HL-60 (cell line): ENCODE data around the gene CNTN5.

Source experiments
- DNase-seq, 2 experiments: peaks; one replicate each; pipeline ENCODE4 v3.0.0-alpha.2; 2010 to 2020; ENCODE audit warnings: low read depth in 1 of 2, low spot score in 1 of 2
- H3K27ac ChIP-seq: fragments of 250-450 bp; sonication (Bioruptor Pico); replicated peaks from 2 replicates; pipeline ENCODE4 v1.5.1; 2020; ENCODE audit warnings: mild to moderate bottlenecking, moderate library complexity
- H3K27me3 ChIP-seq: fragments of 250-450 bp; sonication (Bioruptor Pico); 2 replicates; pipeline ENCODE4 v1.5.1; 2021; ENCODE audit warnings: mild to moderate bottlenecking, moderate library complexity; ENCODE audit not compliant: insufficient read depth, poor library complexity, severe bottlenecking
- H3K4me3 ChIP-seq: replicated peaks from 2 replicates; pipeline ENCODE4 v1.5.1; 2011; ENCODE audit warnings: mild to moderate bottlenecking, control low read depth, low read length; ENCODE audit not compliant: insufficient read depth
- CTCF ChIP-seq: IDR thresholded peaks from one replicate; pipeline ENCODE4 v1.5.1; 2011; ENCODE audit warnings: low read length, control low read depth, inconsistent platforms; ENCODE audit not compliant: insufficient read depth
- GABPA ChIP-seq: IDR thresholded peaks from 2 replicates; pipeline ENCODE4 v1.6.1; 2012; ENCODE audit warnings: low read depth
- POLR2AphosphoS5 ChIP-seq: IDR thresholded peaks from 2 replicates; pipeline ENCODE4 v1.6.1; 2012; ENCODE audit warnings: low read depth
- SPI1 ChIP-seq: IDR thresholded peaks from 2 replicates; pipeline ENCODE4 v1.6.1; 2012; ENCODE audit warnings: low read depth, mild to moderate bottlenecking, borderline replicate concordance
- TF ChIP-seq, protein P1 (sequence below): IDR thresholded peaks from 2 replicates; pipeline ENCODE4 v1.6.1; 2012; ENCODE audit warnings: low read depth; ENCODE audit not compliant: insufficient replicate concordance

Gene CNTN5

DNA sequence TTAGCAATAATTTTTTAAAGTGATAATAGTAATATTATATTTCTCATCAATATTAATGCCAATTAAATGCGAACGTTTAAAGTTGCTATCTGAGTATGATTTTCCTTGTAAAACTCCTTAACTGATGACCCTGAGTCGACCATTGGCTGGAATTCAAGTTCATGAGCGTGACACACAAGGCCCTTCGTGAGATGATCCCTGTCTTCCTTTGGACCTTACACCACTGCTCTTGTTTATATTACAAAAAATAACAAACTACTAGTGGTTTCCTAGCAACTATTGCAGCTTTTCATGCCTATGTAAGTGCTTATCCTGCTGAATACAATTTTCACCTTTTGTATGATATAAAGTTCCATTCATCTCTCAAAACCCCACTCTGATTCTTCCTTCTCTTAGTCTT is 752.9 kb downstream of the CNTN5 start:
- no peaks in the 10 kb centered on the region for H3K27me3 ChIP-seq
- H3K27ac ChIP-seq, result no peak overlapping the region
- no peak overlapping the region for H3K4me3 ChIP-seq
- TF ChIP-seq POLR2AphosphoS5, result no peak
- TF ChIP-seq, protein P1, sequence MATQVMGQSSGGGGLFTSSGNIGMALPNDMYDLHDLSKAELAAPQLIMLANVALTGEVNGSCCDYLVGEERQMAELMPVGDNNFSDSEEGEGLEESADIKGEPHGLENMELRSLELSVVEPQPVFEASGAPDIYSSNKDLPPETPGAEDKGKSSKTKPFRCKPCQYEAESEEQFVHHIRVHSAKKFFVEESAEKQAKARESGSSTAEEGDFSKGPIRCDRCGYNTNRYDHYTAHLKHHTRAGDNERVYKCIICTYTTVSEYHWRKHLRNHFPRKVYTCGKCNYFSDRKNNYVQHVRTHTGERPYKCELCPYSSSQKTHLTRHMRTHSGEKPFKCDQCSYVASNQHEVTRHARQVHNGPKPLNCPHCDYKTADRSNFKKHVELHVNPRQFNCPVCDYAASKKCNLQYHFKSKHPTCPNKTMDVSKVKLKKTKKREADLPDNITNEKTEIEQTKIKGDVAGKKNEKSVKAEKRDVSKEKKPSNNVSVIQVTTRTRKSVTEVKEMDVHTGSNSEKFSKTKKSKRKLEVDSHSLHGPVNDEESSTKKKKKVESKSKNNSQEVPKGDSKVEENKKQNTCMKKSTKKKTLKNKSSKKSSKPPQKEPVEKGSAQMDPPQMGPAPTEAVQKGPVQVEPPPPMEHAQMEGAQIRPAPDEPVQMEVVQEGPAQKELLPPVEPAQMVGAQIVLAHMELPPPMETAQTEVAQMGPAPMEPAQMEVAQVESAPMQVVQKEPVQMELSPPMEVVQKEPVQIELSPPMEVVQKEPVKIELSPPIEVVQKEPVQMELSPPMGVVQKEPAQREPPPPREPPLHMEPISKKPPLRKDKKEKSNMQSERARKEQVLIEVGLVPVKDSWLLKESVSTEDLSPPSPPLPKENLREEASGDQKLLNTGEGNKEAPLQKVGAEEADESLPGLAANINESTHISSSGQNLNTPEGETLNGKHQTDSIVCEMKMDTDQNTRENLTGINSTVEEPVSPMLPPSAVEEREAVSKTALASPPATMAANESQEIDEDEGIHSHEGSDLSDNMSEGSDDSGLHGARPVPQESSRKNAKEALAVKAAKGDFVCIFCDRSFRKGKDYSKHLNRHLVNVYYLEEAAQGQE, result no peak
- no peak for DNase-seq

- DNase-seq, result peak; percentile 9 to 36
- TF ChIP-seq CTCF (no peak), POLR2AphosphoS5 (no peak)
- no peaks in the 10 kb centered on the region for H3K27me3 ChIP-seq
Observed at GRCh38 chr11:99781074-99781473, 760.3 kb downstream of the CNTN5 start.

DNA sequence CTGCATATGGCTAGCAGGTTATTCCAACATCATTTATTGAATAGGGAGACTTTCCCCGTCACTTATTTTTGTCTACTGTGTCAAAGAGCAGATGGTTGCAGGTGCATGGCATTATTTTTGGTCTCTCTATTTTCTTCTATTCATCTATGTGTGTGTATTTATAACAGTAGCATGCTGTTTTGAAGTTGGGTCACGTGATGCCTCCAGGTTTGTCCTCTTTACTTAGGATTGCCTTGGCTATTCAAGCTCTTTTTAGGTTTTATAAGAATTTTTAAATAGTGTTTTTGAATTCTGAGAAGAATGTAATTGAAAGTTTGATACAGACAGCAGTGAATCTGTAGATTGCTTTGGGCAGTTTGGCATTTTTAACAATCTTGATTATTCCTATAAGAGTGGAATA is 770.6 kb downstream of the CNTN5 start:
- no peak for TF ChIP-seq GABPA
- TF ChIP-seq CTCF, result no peak
- TF ChIP-seq, protein P1, result no peak
- no peak for TF ChIP-seq SPI1
- no peak for TF ChIP-seq POLR2AphosphoS5
- no peak for DNase-seq

More at GRCh38 chr11:99781074-99781473, 760.3 kb downstream of the CNTN5 start:
- Histone ChIP-seq H3K4me3 (no peak overlapping the region), H3K27ac (no peak overlapping the region)

DNA sequence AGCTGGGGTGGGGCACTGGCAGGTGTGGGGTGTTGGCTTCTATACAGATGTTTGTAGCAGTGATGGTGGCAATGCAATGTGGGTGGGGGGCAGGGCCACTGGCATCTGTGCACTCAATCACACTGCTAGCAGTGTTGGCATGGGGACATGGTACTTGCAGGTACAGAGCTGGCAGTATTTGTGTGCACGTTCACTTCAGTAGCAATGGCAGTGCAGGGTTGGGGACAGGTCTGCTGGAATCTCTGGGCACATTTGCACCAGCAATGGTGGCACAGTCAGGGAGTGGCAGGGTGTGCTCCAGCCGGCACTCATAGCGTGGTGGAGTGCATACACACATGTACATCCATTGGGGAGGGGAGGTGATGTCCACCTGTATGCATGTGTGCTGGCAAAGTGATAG is 775.2 kb downstream of the CNTN5 start:
- DNase-seq, result no peak
- Histone ChIP-seq H3K27ac (no peak overlapping the region), H3K27me3 (no peaks in the 10 kb centered on the region), H3K4me3 (no peak overlapping the region)
- no peak for TF ChIP-seq GABPA
- TF ChIP-seq POLR2AphosphoS5, result no peak
- TF ChIP-seq, protein P1, result no peak
- no peak for TF ChIP-seq CTCF
- TF ChIP-seq SPI1, result no peak

More for the DNA sequence above, 770.6 kb downstream of the CNTN5 start:
- Histone ChIP-seq H3K27me3 (no peaks in the 10 kb centered on the region), H3K27ac (no peak overlapping the region), H3K4me3 (no peak overlapping the region)
